ENCODE measurements around the gene BARD1. TPM values are rescaled to one million over a fixed set of nuclear protein-coding genes. Genes with fewer than 3 reads are reported as not detected.
A peak's percentile ranks its signal among the peaks of the same experiment; 100 is the strongest.

Gene BARD1
- 10 to 100 TPM; 22.8 to 30.7 TPM for total RNA-seq

GRCh38 chr2:214808981-214809750, at the start of gene BARD1:
TSS of gene BARD1 (minus strand) at chr2:214809683. CDS start at chr2:214809569, 114 bp downstream.
- Mint-ChIP-seq H3K36me3 (ENCODE audit: low read depth) (peaks cover 25% of the 10 kb centered on the region), H3K9me3 (ENCODE audit: low read depth) (no peaks in the 10 kb centered on the region), H3K4me3 (peak within 1 kb of the TSS; percentile 88), H3K4me1 (peaks cover 23% of the 10 kb centered on the region), H3K27me3 (peaks cover 3% of the 10 kb centered on the region), H3K27ac (peak within 1 kb of the TSS; percentile 93)
- ChIA-PET CTCF (no interaction called here), POLR2A (no interaction called here)
- ATAC-seq: peak; percentile 28
- intact Hi-C loops (cut with DNase I, micrococcal nuclease): loop anchor here (1.0 to 10.0 kb wide), 5 partner anchors 503 to 1525 kb away; partner anchors contain the start of genes SPAG16 (in 2 of the 2), ATIC (in 1 of the 2), FN1 (in 1 of the 2) and MREG (in 1 of the 2)
- peak; percentile 71 for DNase-seq

- CTCF ChIA-PET: no interaction called here
- DNase-seq (no peak), ATAC-seq (no peak)
- no peaks in the 10 kb centered on the region for H3K4me1 Mint-ChIP-seq
- H3K9me3 Mint-ChIP-seq (ENCODE audit: low read depth): no peaks in the 10 kb centered on the region
- intact Hi-C loops (cut with DNase I, micrococcal nuclease): no loop called here
- POLR2A ChIA-PET: no interaction called here
- H3K27me3 Mint-ChIP-seq: peaks cover 6% of the 10 kb centered on the region
- H3K4me3 Mint-ChIP-seq: no peak overlapping the region
- H3K36me3 Mint-ChIP-seq (ENCODE audit: low read depth): no peaks in the 10 kb centered on the region
- no peak overlapping the region for H3K27ac Mint-ChIP-seq
Observed at GRCh38 chr2:214856137-214856536, 46.7 kb upstream of the BARD1 start.

- intact Hi-C loops (cut with DNase I, micrococcal nuclease): no loop called here
- no peaks in the 10 kb centered on the region for H3K4me1 Mint-ChIP-seq
- no peak for DNase-seq
- H3K4me3 Mint-ChIP-seq: no peak overlapping the region
- H3K27ac Mint-ChIP-seq: no peak overlapping the region
- H3K9me3 Mint-ChIP-seq (ENCODE audit: low read depth): no peaks in the 10 kb centered on the region
- POLR2A ChIA-PET: no interaction called here
- peaks cover 6% of the 10 kb centered on the region for H3K27me3 Mint-ChIP-seq
- no peaks in the 10 kb centered on the region for H3K36me3 Mint-ChIP-seq (ENCODE audit: low read depth)
- no peak for ATAC-seq
- CTCF ChIA-PET: interaction anchor here (1.4 kb wide), 1 partner anchor 30 kb away, joined by 6 read pairs; no protein-coding TSS in a partner anchor
Observed at GRCh38 chr2:214853906-214854305, 44.4 kb upstream of the BARD1 start.

GRCh38 chr2:214843823-214844222, 34.3 kb upstream of the BARD1 start:
- ATAC-seq: no peak
- CTCF ChIA-PET: no interaction called here
- H3K4me1 Mint-ChIP-seq: no peaks in the 10 kb centered on the region
- intact Hi-C loops (cut with DNase I, micrococcal nuclease): no loop called here
- H3K4me3 Mint-ChIP-seq: no peak overlapping the region
- no peaks in the 10 kb centered on the region for H3K27me3 Mint-ChIP-seq
- no peaks in the 10 kb centered on the region for H3K36me3 Mint-ChIP-seq (ENCODE audit: low read depth)
- peaks cover 2% of the 10 kb centered on the region for H3K9me3 Mint-ChIP-seq (ENCODE audit: low read depth)
- POLR2A ChIA-PET: no interaction called here
- no peak overlapping the region for H3K27ac Mint-ChIP-seq
- no peak for DNase-seq

- peaks cover 2% of the 10 kb centered on the region for H3K9me3 Mint-ChIP-seq (ENCODE audit: low read depth)
- CTCF ChIA-PET: interaction anchor here (0.9 kb wide), 1 partner anchor 21 kb away, joined by 3 read pairs; no protein-coding TSS in a partner anchor
- DNase-seq (no peak), ATAC-seq (no peak)
- intact Hi-C loops (cut with DNase I, micrococcal nuclease): no loop called here
- no peaks in the 10 kb centered on the region for H3K4me1 Mint-ChIP-seq
- no peak overlapping the region for H3K4me3 Mint-ChIP-seq
- H3K27ac Mint-ChIP-seq: no peak overlapping the region
- H3K36me3 Mint-ChIP-seq (ENCODE audit: low read depth): no peaks in the 10 kb centered on the region
- POLR2A ChIA-PET: no interaction called here
- no peaks in the 10 kb centered on the region for H3K27me3 Mint-ChIP-seq
Observed at GRCh38 chr2:214839464-214839863, 30.0 kb upstream of the BARD1 start.

- Mint-ChIP-seq H3K27ac (no peak overlapping the region), H3K9me3 (ENCODE audit: low read depth) (peaks cover 2% of the 10 kb centered on the region), H3K27me3 (no peaks in the 10 kb centered on the region), H3K4me3 (no peak overlapping the region), H3K4me1 (no peaks in the 10 kb centered on the region), H3K36me3 (ENCODE audit: low read depth) (no peaks in the 10 kb centered on the region)
- POLR2A ChIA-PET: no interaction called here
- ATAC-seq: no peak
- CTCF ChIA-PET: no interaction called here
- intact Hi-C loops (cut with DNase I, micrococcal nuclease): no loop called here
- DNase-seq: no peak
Observed at GRCh38 chr2:214837466-214837865, 28.0 kb upstream of the BARD1 start.

GRCh38 chr2:214836568-214836967, 27.1 kb upstream of the BARD1 start:
- ChIA-PET POLR2A (no interaction called here), CTCF (no interaction called here)
- intact Hi-C loops (cut with DNase I, micrococcal nuclease): no loop called here
- Mint-ChIP-seq H3K9me3 (ENCODE audit: low read depth) (peaks cover 2% of the 10 kb centered on the region), H3K4me3 (no peak overlapping the region), H3K27me3 (no peaks in the 10 kb centered on the region), H3K4me1 (no peaks in the 10 kb centered on the region), H3K27ac (no peak overlapping the region), H3K36me3 (ENCODE audit: low read depth) (no peaks in the 10 kb centered on the region)
- no peak for DNase-seq
- ATAC-seq: no peak

- no peak for DNase-seq
- no peaks in the 10 kb centered on the region for H3K9me3 Mint-ChIP-seq (ENCODE audit: low read depth)
- no peaks in the 10 kb centered on the region for H3K36me3 Mint-ChIP-seq (ENCODE audit: low read depth)
- no peaks in the 10 kb centered on the region for H3K4me1 Mint-ChIP-seq
- H3K27me3 Mint-ChIP-seq: no peaks in the 10 kb centered on the region
- intact Hi-C loops (cut with DNase I, micrococcal nuclease): no loop called here
- ChIA-PET CTCF (no interaction called here), POLR2A (no interaction called here)
- H3K27ac Mint-ChIP-seq: no peak overlapping the region
- ATAC-seq: no peak
- H3K4me3 Mint-ChIP-seq: no peak overlapping the region
Observed at GRCh38 chr2:214830794-214831346, 21.4 kb upstream of the BARD1 start.

GRCh38 chr2:214816008-214816533, 6.6 kb upstream of the BARD1 start:
- DNase-seq (no peak), ATAC-seq (no peak)
- peaks cover 6% of the 10 kb centered on the region for H3K27me3 Mint-ChIP-seq
- intact Hi-C loops (cut with DNase I, micrococcal nuclease): no loop called here
- H3K27ac Mint-ChIP-seq: no peak overlapping the region
- ChIA-PET POLR2A (no interaction called here), CTCF (interaction anchor here (0.6 kb wide), 1 partner anchor 458 kb away, joined by 8 read pairs; no protein-coding TSS in a partner anchor)
- H3K9me3 Mint-ChIP-seq (ENCODE audit: low read depth): no peaks in the 10 kb centered on the region
- no peak overlapping the region for H3K4me3 Mint-ChIP-seq
- H3K4me1 Mint-ChIP-seq: peaks cover 1% of the 10 kb centered on the region
- no peaks in the 10 kb centered on the region for H3K36me3 Mint-ChIP-seq (ENCODE audit: low read depth)

- ChIA-PET CTCF (interaction anchor here (0.6 kb wide), 1 partner anchor 621 kb away, joined by 4 read pairs; no protein-coding TSS in a partner anchor), POLR2A (interaction anchor here (0.5 kb wide), 1 partner anchor 505 kb away, joined by 4 read pairs; no protein-coding TSS in a partner anchor)
- H3K4me3 Mint-ChIP-seq: peak overlapping the region; percentile 88
- DNase-seq (peak; percentile 17), ATAC-seq (no peak)
- H3K4me1 Mint-ChIP-seq: peaks cover 22% of the 10 kb centered on the region
- H3K9me3 Mint-ChIP-seq (ENCODE audit: low read depth): no peaks in the 10 kb centered on the region
- intact Hi-C loops (cut with DNase I, micrococcal nuclease): loop anchor here in 1 of 2 experiments (1.0 kb wide), 1 partner anchor 502 kb away; the partner anchor contains the start of gene ATIC
- peaks cover 3% of the 10 kb centered on the region for H3K27me3 Mint-ChIP-seq
- peaks cover 16% of the 10 kb centered on the region for H3K36me3 Mint-ChIP-seq (ENCODE audit: low read depth)
- peak overlapping the region; percentile 73 for H3K27ac Mint-ChIP-seq
Observed at GRCh38 chr2:214810671-214811070, 1.2 kb upstream of the BARD1 start.

GRCh38 chr2:214809751-214810564, 475 bp upstream of the BARD1 start:
- ATAC-seq (peak; percentile 89), DNase-seq (peak; percentile 100)
- peaks cover 18% of the 10 kb centered on the region for H3K36me3 Mint-ChIP-seq (ENCODE audit: low read depth)
- H3K27me3 Mint-ChIP-seq: peaks cover 3% of the 10 kb centered on the region
- intact Hi-C loops (cut with DNase I, micrococcal nuclease): loop anchor here (1.0 to 10.0 kb wide), 5 partner anchors 502 to 1526 kb away; partner anchors contain the start of genes ATIC (in 2 of the 2), SPAG16 (in 2 of the 2), FN1 (in 1 of the 2) and MREG (in 1 of the 2)
- H3K4me1 Mint-ChIP-seq: peaks cover 23% of the 10 kb centered on the region
- H3K4me3 Mint-ChIP-seq: peak overlapping the region; percentile 88
- ChIA-PET CTCF (interaction anchor here (0.6 kb wide), 1 partner anchor 621 kb away, joined by 4 read pairs; no protein-coding TSS in a partner anchor), POLR2A (interaction anchor here (0.5 kb wide), 1 partner anchor 506 kb away, joined by 4 read pairs; no protein-coding TSS in a partner anchor)
- H3K9me3 Mint-ChIP-seq (ENCODE audit: low read depth): no peaks in the 10 kb centered on the region
- H3K27ac Mint-ChIP-seq: peak overlapping the region; percentile 73
